Stimulated activated CD4-positive, alpha-beta T cell treated with anti-CD3 and anti-CD28 coated beads, Interleukin-15, amount 100 ng/mL, for 1 hour (primary cell): ENCODE data around the gene OCSTAMP.

Experiments
- DNase-seq, 2 donors: peaks; one replicate each; pipeline ENCODE4 v3.0.0-alpha.2; 2020; ENCODE audit warnings: low read depth in 1 of 2, low spot score in 1 of 2

The OCSTAMP gene, protein sequence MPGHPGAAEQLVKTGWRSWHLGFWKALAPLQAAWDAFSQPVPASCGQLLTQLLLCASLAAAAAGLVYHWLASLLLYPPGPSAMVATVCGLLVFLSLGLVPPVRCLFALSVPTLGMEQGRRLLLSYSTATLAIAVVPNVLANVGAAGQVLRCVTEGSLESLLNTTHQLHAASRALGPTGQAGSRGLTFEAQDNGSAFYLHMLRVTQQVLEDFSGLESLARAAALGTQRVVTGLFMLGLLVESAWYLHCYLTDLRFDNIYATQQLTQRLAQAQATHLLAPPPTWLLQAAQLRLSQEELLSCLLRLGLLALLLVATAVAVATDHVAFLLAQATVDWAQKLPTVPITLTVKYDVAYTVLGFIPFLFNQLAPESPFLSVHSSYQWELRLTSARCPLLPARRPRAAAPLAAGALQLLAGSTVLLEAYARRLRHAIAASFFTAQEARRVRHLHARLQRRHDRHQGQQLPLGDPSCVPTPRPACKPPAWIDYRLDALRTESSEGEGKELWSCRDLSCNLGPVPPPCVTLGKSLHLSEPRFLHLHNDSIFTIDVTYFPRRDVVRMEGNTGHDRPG

DNA sequence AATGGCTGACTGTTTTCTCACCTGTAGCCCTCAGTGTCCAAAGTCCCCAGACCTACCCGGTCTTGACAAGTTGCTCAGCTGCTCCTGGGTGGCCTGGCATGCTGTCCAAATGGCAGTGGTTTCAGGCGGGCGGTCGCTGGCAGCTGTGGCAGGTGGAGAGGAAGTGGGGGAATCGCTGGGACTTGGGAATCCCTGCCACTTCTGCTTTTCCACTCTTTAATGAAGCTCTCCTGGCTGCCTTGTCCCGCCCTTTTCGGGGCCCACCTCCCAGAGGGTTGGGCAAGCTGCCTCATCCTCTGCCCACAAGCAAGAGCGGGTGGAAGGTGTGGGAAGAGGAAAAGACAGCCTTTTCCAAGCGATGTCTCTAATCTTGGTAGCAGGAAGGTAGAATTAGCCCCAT is at the start of gene OCSTAMP:
Gene OCSTAMP, minus strand, starts transcription at position 194 of the 400 bp plus-strand sequence. Its CDS starts 94 bp downstream, at position 100.
- no peak for DNase-seq

DNA sequence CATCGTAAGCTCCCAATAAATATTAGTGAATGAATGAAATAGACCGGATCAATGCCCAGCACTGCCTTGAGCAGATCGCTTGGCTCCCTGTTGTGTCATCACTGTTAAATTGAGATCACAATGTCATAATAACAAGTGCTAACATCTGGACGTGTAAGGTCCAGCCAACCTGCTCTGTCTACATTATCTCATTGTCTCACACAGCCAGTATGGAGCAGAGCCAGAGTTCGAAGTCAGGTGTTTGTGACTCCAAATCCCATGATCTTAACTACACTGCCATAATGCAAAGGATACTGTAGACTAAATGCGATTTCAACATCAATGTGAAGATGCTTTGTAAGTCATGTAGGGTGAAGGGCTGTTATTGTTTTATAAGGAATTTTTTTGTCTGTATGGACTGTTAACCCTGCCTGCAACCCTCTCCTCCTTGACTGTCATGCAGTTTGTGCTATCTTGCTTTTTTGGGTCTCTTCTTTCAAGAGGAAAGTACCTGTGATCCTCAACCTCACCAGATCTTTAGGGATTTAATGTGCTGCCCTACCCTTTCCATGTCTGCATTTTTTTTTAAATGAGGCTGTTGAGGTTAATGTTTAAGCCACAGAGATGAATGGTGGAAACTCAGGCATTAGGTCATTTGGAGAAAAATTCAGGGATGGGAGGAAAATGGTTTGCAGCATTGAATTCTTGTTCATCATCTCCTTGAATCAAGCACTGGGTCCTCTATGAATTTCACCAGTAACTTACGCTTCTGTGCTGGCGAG is 49.0 kb upstream of the OCSTAMP start:
- no peak for DNase-seq

DNA sequence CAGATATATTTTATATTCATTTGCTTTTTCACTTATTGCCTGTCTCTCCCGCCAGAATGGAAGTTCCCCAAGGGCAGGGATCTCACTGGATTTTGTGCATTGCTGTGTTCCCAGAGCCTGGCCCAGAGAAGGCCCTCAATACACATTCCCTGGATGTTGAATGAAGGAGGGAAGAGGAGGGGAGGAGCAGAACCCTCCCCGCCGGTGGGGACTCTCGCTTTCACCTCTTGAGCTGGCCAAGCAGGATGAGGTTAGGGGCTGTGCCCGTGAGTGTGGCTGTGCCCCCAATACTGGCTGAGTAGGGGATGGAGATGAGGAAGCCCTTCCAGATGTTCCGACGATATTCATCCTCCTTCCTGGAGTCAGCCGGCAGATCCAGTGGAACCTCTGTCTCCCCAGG is 45.5 kb upstream of the OCSTAMP start:
- DNase-seq: no peak

DNA sequence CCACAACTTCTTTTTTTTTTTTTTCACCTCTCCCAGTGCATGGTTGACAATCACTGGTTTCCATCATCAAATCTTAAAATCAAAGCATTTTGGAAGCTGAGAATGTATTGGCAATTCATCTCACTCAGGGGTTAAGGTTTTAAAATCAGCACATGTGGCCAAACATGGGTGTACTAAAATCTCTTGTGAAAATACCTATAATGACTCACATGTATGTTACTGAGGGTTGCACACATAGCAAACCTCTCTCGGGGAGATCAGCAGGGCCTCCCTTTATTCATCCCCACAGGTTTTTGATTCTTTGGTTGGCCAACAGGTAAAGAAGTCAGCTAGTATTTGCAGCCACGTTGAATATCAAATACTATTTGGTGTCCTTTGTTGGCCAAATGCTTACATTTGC is 44.3 kb upstream of the OCSTAMP start:
- no peak for DNase-seq

DNA sequence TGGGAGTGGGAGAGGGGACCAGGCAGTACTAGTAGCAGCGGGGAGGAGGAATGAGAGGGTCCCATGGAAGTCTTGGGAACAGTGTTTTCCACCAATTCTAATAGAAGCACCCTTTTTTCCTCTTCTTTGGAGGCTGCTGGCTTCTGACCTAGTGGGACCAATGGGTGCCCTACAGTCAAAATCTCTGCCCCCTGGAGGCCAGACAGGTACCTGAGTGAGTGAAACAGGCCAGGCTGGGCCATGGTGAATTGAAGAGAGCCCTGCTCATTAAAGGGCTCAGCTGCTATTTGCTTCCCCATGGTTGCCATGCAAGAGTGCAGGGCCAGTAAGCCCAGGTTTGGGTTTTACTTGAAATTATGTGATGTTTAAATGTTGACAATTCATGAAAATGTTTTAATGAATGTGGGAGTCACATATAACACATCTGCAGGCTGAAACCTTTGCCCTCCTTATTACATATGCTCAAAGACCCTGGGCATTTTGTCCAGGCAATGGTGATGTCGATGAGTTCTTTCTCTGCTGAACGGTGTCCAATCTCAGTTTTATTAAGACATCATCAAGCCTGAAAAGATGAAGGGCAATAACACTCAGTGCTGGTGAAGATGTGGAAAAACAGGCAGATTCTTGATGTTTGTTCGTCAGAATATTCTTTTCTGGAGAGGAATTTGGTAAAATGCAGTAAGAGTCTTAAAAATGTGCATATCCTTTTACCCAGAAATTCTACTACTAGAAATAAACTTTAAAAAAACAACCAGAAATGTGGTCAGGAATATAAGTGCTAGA is 42.3 kb upstream of the OCSTAMP start:
- DNase-seq: no peak

DNA sequence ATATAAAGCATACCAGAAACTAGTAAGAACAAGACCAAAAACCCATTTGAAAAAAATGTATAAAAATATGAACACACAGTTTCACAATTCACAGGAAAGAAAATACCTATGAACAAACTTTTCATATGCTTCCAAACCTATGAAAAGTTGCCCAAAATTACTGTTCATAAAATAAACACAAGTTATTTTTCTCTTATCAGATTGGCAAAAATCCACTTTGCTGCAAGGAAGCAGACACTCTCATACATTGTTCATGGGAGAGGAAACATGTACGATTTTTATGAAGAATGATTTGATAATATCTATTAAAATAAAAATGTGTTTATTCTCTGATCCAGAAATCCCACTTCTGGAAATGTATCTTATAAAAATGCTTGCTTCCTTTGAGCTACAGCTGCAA is 40.0 kb upstream of the OCSTAMP start:
- no peak for DNase-seq

DNA sequence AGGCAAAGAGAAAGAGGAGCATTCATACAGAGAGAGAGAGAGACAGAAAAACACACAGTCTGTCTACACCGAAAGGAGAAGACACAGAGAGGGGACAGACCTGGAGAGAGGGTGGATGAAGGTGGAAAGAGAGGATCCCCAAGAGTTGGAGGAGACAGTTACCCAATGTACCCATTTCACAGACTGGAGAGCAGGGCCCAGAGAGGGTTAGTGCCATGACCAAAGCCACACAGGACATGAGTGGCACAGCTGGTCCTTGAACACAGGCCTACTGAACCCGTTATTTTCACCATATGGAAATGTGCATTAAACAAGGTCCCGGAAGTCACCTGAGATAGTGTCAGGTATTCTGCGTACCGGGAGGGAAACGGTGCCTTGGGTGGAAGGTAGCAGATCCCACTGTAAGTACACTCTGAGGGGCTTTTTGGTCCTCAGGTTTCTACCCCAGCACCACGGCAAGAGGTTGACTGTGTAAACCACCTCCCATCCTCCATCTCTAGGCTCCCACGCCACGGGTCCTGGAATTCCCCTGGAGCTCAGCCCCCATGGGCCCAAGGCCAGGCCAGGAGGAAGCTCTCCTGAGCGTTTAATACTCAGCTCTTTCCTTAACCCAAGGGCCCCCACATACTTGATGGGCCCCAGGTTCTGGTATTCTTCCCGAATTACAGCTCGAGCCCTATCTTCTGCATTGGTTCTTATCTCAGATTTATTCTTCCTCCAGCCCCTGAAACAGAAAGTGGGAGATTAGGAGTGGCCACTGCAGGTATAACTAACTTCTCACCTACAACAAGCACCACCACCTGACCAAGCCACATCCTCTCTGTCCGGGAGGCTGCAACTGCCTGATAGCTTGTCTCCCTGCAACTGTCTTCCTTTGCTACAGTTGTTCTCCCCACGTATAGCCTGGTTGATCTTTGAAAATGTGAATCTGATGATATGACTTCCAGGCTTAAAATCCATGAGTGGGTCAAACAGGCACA is 38.4 kb upstream of the OCSTAMP start:
- DNase-seq: no peak

DNA sequence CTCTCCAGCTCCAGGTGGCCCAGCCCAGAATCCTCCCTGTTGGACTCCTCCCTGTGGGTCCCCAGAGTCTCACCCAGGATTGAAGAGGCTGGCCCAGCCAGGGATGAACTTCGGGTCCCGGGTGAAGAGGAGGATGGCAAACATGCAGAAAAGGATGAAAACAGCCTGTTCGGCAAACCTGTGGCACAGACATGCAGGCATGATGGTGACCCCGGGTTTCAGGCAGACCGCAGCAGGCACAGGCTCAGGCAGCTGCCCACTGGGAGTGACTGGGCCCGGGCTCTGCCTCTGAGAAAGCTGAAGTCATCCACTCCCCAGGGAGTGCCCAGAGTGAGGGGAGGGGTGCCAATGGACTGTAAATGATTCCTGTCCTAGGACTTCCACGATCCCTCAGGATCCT is 37.5 kb upstream of the OCSTAMP start:
- DNase-seq: no peak

DNA sequence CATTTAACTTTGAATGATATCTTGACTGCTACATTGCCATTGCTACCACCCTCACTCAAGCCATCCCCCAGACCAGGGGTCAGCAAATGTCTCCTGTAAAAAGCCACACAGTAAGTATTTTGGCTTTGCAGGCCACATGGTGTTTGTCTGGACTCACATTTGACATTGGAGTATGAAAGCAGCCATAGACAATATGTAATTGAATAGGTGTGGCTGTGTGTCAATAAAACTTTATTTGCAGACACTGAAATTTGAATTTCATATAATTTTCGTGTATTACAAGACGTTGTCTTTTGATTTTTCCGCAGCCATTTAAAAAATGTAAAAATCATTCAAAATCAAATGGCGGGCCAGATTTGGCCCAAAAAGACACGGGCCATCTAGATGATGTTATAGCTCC is 36.3 kb upstream of the OCSTAMP start:
- no peak for DNase-seq

DNA sequence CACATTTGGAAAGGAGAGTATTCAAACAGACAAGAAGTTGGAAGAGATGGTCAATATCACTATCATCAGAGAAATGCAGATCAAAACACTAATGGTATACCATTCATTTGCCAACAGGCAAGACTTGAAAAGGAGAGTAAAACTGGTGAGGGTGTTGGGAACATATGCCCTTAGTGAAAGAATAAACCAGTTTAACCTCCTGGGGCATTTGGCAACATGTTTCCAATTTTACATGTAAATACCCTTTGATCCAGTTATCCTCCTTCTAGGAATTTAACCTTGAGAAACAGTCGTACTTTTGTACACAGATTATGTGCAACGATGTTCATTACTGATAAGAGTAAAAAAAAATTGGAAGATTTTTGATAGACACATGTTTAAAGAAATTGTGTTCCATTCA is 34.1 kb upstream of the OCSTAMP start:
- no peak for DNase-seq

DNA sequence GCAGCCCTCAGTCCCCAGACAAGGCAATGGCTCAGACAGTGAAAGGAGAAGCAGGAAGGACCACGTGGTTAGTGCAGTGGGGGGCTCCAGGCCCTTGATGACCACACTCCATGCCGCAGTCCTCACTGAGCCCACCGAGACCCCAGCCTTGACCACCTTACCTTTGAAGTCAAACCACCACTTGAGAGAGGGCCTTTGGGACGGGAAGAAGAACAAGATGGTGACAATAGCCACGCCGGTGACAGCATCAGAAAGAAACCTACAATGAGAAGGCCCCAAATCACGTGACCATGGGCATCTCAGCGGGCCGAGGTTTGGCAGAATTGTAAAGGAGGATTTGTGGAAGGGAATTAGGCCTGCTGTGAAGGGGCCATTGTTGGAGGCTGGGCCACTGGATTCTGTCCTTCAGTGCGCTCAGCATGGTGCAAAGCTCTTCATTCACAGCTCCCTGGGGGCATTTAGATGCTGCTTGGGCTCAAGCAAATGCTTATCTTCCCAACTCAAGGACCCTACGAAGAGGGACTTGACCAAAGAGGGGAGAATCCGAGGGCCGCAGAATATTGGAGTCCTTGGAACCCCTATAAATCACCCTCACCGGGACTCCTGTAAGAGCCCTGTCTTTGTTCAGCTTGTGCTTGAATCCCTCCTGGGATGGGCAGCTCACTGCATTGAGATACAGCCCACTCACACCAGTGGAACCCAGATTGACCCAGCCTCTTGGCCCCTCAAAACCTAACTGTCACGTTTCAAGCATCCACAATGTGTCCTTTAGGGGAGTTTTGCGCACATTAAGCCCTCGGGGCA is 33.2 kb upstream of the OCSTAMP start:
- DNase-seq: no peak

DNA sequence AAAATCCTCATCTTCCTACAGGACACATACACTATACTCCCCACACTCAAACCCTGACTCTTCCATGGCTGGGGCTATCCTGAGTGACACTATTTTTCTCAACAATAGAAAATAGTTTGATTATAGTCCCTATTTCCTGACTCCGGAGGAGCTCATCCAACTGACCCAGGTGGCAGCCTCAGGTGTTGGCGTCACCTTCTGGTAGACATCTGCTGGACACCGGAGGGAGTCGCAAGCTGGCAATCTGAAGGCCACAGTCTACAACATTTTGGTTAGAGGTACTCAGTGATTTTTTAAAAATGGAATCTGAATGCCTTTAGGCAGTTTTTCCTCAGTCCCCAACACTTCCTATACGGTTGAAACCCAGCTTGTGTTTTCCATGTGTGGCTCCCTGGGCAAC is 32.2 kb upstream of the OCSTAMP start:
- DNase-seq: no peak

DNA sequence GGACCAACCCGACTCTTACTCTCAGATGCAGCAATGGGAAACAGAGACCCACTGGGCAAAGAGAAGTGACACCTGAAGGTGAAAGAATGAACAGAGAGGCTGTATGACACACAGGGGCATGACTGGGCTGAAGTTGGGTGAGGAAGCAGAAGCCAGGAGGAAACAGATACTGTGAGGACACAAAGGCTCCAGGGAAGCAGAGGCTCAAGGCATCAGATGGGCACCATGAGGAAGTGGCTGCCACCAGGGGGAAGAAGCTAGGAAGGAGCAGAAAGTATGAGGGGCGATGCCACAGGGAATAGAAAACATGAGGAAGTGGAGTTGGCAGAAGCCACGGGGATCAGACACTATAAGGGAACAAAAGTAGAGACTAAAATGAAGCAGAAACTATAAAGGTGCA is 30.9 kb upstream of the OCSTAMP start:
- no peak for DNase-seq

DNA sequence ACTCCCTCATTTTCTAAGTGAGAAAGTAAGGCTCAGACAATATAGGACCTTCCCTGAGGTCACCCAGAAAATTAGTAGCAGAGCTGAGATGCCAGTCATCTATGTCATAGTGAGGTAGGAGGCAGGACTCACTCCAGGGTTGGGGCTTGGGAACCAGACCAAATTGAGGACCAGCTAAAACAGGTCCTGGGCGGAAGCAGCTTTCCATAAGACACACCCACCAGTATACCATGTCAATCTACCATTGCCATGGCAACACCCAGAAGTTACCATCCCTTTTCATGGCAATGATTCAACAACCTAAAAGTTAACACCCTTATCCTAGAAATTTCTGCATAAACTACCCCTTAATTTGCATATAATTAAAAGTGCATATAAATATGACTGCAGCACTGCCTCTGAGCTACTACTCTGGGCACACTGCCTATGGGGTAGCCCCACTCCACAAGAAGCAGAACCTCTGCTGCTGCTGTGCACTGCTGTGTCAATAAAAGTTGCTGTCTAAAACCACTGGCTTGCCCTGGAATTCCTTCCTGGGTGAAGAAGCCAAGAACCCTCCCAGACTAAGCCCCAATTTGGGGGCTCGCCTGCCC is 30.3 kb upstream of the OCSTAMP start:
- no peak for DNase-seq

DNA sequence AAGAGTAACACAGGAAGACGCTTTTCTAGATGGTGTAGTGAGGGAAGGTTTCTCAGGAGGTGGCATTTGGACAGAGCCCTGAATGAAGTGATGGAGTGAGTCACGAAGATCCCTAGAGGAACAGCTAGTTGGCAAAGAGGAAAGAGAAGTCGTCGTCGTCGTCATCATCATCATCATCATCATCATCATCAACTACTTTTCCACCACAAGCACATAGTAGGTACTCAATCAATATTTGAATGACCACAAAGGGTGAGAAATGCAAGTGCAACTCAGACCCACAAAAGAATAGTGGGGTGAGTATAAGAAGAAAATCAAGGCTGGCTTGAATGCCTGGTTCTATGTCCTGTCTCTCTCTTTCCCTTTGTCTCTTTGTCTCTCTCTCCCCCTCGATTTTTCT is 28.3 kb upstream of the OCSTAMP start:
- no peak for DNase-seq

DNA sequence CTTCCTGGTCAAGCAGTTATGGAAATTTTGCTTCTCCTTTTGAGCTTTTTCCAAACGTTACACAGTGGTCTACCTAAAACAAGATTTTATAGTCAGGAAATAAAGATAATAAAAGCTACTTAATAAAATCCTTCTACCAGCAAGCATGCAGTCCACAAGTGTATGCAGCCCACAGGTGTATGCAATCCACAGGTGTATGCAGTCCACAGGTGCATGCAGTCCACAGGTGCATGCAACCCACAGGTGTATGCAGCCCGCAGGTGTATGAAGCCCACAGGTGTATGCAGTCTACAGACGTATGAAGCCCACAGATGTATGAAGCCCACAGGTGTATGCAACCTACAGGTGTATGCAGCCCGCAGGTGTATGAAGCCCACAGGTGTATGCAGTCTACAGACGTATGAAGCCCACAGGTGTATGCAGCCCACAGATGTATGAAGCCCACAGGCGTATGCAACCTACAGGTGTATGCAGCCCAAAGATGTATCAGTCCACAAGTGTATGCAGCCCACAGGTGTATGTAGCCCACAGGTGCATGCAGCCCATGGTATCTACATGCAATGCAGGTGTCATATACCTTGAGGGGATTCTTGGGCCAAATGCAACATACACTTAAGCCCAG is 26.4 kb upstream of the OCSTAMP start:
- no peak for DNase-seq

DNA sequence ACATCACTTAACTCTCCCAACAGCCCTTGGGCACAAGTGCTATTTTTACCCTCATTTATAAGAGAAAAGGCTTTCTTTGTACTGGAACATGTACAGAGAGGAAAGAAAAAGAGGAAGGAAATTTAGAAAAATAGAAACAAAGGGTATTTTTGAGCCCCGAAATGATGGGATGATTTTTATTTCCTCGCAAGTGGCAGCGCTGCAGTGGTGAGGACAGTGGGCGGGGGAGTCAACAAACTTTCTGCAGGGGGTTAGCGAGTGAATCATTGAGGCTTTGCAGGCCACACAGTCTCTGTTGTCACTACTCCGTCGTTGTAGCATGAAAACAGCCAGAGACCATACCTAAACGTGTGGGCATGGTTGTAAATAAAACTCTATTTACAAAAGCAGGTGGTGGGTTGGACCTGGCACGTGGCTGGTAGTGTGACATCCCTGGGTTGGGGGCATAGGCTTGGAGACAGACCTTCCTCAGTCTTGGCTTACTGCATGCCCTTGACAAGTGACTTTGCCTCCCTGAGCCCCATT is 25.5 kb upstream of the OCSTAMP start:
- no peak for DNase-seq

DNA sequence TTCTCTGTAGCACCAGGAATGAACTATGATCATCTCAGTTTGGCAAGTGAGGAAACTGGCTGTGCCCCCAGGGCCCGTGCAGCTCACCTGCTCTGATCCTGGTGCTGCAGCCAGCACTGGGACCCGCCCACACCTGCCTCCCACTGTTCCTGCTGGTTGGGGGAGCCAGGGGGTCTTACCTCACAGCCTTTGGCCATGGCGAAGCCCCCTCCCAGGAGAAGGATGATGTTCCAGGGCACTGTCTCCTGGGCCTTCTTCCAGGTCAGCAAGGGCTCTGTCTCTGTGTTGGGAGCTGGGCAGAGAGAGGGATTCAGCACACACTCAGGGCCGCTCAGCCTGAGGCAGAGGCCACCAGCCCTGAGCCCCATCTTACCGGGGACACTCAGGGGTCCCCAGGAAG is 24.9 kb upstream of the OCSTAMP start:
- no peak for DNase-seq
